Neural progenitor cell (in vitro differentiated cells): ENCODE measurements around the gene TSPAN10.

Source experiments
- CTCF ChIP-seq: fragments of 200-600 bp; sonication (generic); IDR thresholded peaks from 2 replicates; pipeline ENCODE4 v1.5.1; 2017; ENCODE audit warnings: antibody characterized with exemption, mild to moderate bottlenecking
- EZH2phosphoT487 ChIP-seq: fragments of 200-600 bp; sonication (generic); IDR thresholded peaks from 2 replicates; pipeline ENCODE4 v1.6.1; 2017; ENCODE audit warnings: antibody characterized with exemption

- TF ChIP-seq CTCF (no peak), EZH2phosphoT487 (no peak)
Measured at GRCh38 chr17:81672504-81672903, 35.5 kb downstream of the TSPAN10 start.
